ENCODE data around the gene ZNF592.

ZNF592 gene

DNA sequence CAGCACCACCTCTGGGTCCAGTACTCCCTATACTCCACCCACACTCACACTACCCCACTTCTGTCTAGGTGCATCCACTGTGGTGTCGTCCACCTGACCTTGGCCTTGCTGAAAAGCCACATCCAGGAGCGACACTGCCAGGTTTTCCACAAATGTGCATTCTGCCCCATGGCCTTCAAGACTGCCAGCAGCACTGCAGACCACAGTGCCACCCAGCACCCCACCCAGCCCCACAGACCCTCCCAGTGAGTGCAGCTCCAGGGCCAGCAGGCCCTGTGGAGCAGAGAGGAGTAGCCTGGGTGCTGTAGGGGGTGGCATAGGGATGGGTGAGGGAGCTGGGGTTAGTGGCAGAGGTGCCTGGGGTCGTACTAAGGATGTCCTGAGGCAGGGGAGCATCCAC is 49.4 kb downstream of the ZNF592 start:
- Histone ChIP-seq H3K27me3 (ENCODE audit: insufficient read depth, poor library complexity, severe bottlenecking) (no peaks in the 10 kb centered on the region), H3K27ac (replicated peaks) (no peak overlapping the region), H3K4me3 (replicated peaks; ENCODE audit: insufficient read depth, low read length) (no peak overlapping the region)
- DNase-seq (ENCODE audit: low read depth in 1 of 2, low spot score in 1 of 2) = no peak
- TF ChIP-seq GABPA (IDR thresholded peaks at IDR 0.05; ENCODE audit: low read depth) (no peak), SPI1 (IDR thresholded peaks at IDR 0.05; ENCODE audit: borderline replicate concordance, low read depth) (no peak), POLR2AphosphoS5 (IDR thresholded peaks at IDR 0.05; ENCODE audit: low read depth) (no peak)
- TF ChIP-seq, protein P1, sequence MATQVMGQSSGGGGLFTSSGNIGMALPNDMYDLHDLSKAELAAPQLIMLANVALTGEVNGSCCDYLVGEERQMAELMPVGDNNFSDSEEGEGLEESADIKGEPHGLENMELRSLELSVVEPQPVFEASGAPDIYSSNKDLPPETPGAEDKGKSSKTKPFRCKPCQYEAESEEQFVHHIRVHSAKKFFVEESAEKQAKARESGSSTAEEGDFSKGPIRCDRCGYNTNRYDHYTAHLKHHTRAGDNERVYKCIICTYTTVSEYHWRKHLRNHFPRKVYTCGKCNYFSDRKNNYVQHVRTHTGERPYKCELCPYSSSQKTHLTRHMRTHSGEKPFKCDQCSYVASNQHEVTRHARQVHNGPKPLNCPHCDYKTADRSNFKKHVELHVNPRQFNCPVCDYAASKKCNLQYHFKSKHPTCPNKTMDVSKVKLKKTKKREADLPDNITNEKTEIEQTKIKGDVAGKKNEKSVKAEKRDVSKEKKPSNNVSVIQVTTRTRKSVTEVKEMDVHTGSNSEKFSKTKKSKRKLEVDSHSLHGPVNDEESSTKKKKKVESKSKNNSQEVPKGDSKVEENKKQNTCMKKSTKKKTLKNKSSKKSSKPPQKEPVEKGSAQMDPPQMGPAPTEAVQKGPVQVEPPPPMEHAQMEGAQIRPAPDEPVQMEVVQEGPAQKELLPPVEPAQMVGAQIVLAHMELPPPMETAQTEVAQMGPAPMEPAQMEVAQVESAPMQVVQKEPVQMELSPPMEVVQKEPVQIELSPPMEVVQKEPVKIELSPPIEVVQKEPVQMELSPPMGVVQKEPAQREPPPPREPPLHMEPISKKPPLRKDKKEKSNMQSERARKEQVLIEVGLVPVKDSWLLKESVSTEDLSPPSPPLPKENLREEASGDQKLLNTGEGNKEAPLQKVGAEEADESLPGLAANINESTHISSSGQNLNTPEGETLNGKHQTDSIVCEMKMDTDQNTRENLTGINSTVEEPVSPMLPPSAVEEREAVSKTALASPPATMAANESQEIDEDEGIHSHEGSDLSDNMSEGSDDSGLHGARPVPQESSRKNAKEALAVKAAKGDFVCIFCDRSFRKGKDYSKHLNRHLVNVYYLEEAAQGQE (IDR thresholded peaks at IDR 0.05; ENCODE audit: insufficient replicate concordance, low read depth) = no peak
- TF ChIP-seq, protein P2, sequence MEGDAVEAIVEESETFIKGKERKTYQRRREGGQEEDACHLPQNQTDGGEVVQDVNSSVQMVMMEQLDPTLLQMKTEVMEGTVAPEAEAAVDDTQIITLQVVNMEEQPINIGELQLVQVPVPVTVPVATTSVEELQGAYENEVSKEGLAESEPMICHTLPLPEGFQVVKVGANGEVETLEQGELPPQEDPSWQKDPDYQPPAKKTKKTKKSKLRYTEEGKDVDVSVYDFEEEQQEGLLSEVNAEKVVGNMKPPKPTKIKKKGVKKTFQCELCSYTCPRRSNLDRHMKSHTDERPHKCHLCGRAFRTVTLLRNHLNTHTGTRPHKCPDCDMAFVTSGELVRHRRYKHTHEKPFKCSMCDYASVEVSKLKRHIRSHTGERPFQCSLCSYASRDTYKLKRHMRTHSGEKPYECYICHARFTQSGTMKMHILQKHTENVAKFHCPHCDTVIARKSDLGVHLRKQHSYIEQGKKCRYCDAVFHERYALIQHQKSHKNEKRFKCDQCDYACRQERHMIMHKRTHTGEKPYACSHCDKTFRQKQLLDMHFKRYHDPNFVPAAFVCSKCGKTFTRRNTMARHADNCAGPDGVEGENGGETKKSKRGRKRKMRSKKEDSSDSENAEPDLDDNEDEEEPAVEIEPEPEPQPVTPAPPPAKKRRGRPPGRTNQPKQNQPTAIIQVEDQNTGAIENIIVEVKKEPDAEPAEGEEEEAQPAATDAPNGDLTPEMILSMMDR (IDR thresholded peaks at IDR 0.05; ENCODE audit: insufficient read depth, low read length) = no peak

DNA sequence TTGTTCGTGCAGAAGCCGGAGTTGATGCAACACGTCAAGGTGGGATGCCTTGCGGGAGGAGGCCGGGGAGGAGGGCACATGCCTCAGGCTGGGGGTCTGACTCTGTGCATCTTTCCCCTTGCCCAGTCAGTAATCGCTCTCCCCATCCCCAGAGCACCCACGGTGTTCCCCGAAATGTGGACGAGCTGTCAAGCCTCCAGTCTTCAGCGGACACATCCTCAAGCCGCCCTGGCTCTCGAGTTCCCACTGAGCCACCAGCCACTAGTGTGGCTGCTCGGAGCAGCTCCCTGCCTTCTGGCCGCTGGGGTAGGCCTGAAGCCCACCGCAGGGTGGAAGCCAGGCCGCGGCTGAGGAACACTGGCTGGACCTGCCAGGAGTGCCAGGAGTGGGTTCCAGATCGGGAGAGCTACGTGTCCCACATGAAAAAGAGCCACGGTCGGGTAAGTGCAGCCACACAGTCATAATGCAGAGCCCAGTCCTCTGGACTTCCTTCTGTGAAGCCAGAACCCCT is 50.1 kb downstream of the ZNF592 start:
- TF ChIP-seq, protein P2 (IDR thresholded peaks at IDR 0.05; ENCODE audit: insufficient read depth, low read length) = no peak
- TF ChIP-seq, protein P1 (IDR thresholded peaks at IDR 0.05; ENCODE audit: insufficient replicate concordance, low read depth) = no peak
- TF ChIP-seq SPI1 (IDR thresholded peaks at IDR 0.05; ENCODE audit: borderline replicate concordance, low read depth) (no peak), POLR2AphosphoS5 (IDR thresholded peaks at IDR 0.05; ENCODE audit: low read depth) (no peak), GABPA (IDR thresholded peaks at IDR 0.05; ENCODE audit: low read depth) (no peak)
- H3K27ac ChIP-seq (replicated peaks) = no peak overlapping the region
- H3K4me3 ChIP-seq (replicated peaks; ENCODE audit: insufficient read depth, low read length) = no peak overlapping the region
- DNase-seq (ENCODE audit: low read depth in 1 of 2, low spot score in 1 of 2) = no peak
- no peaks in the 10 kb centered on the region for H3K27me3 ChIP-seq (ENCODE audit: insufficient read depth, poor library complexity, severe bottlenecking)

DNA sequence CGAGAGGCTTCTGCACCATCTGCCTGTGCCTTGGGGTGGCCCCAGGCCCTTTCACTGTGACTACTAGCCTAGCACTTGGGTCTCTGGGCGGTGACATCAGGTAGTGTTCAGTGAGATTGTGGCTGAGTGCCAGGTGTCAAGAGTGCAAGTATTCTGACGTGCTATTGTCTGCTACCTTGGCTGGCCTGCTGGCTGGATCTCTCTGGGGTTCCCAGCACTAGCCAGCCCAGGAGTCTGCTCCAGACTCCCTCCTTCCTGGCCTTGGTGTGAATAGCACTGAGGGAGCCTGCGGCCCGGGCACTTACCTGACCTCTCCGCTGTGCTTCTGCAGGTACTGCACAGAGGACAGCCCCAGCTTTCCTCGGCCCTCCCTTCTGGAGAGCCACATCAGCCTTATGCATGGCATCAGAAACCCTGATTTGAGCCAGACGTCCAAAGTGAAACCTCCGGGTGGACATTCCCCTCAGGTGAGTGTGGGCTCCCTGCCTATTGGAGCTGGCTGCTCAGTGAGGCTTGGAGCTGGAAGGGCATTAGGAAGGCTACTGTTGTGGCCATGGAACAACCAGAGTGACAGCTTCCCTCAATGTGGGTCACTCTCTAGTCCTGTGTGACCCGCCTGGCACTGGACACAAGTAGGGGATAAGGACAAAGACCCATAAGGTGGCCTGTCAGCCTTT is 51.3 kb downstream of the ZNF592 start:
- no peak for DNase-seq (ENCODE audit: low read depth in 1 of 2, low spot score in 1 of 2)
- no peaks in the 10 kb centered on the region for H3K27me3 ChIP-seq (ENCODE audit: insufficient read depth, poor library complexity, severe bottlenecking)
- no peak overlapping the region for H3K27ac ChIP-seq (replicated peaks)
- no peak overlapping the region for H3K4me3 ChIP-seq (replicated peaks; ENCODE audit: insufficient read depth, low read length)
- TF ChIP-seq POLR2AphosphoS5 (IDR thresholded peaks at IDR 0.05; ENCODE audit: low read depth) (no peak; the same call in 1 of the 2 replicates), SPI1 (IDR thresholded peaks at IDR 0.05; ENCODE audit: borderline replicate concordance, low read depth) (no peak), GABPA (IDR thresholded peaks at IDR 0.05; ENCODE audit: low read depth) (no peak)
- TF ChIP-seq, protein P1 (IDR thresholded peaks at IDR 0.05; ENCODE audit: insufficient replicate concordance, low read depth) = no peak
- TF ChIP-seq, protein P2 (IDR thresholded peaks at IDR 0.05; ENCODE audit: insufficient read depth, low read length) = no peak

All from HL-60 (cell line).